HG03520 (cell line): ENCODE data around the gene CD2.

Source experiments
- ATAC-seq: cut with Tn5 transposase; IDR thresholded peaks from one replicate; pipeline ENCODE4 v1.9.1; 2021; ENCODE audit warnings: mild to moderate bottlenecking, moderate library complexity; ENCODE audit not compliant: unreplicated experiment

CD2 gene

GRCh38 chr1:116754198-116754977 lies at the start of gene CD2:
Gene CD2, plus strand, starts transcription at chr1:116754430. Its CDS starts 63 bp downstream, at chr1:116754493.
- ATAC-seq, result no peak

DNA sequence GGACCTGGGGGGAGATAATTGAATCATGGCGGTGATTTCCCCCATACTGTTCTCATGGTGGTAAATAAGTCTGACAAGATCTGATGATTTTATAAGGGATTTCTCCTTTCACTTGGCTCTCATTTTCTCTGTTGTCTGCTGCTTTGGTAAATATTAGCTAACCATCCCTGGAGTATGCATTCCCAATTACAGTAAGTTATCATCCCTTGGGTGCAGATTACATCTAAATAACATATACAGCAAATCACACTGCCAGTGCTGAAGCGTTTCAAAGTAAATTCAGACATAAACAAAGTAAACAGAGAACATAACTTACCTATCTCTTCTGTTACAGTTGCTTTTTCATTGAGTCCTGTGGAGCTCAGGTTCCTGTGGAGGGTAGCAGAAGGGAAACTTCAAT lies 48.1 kb upstream of the CD2 start:
- ATAC-seq, result no peak

DNA sequence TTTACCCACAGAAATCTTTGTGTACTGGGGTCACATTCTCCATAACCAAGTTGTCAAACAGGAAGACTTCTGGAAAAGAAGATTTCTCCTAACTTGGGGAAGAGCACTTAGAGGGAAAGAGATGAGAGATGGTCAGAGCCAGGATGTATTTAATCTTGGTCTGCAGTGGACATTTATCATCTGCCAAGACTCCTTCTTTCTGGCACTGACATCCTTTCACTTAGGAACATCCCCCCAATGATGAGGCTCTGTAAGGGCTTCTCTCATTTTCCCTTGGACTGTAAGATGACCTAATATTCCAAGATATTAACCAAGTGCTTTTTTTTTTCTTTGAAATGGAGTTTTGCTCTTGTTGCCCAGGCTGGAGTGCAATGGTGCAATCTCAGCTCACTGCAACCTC lies 47.4 kb upstream of the CD2 start:
- no peak for ATAC-seq

DNA sequence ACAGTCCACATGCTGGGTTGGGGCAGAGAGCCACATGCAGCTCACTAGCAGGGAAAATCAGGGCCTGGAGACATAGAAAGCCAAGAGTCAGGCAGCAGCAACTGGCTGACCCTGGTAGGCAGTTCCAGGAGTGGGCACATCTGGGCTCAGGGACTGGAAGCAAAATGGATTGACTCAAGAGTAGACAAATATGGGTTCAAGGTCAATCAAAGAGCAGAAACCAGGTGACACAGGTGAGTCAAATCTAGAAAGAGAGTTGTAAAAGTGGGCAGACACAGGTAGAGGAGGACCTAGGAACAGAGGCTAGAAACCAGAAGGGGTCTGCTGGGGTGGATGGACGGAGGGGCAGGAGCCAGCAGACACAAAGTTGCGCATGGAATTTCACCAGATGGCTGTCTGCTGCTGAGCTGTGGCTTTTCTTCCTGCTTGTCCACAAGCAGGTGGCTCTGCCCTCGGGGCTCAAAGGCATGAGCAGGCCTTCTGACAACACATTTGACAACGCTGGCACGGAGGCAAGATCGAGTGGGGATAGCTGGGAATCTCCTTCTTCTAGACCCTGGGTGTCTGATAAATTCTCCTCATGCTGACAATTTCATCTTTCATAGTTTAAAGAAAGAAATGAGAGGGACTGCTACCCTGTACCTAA lies 45.9 kb upstream of the CD2 start:
- ATAC-seq, result no peak

- no peak for ATAC-seq
Observed at GRCh38 chr1:116709666-116710167, 44.5 kb upstream of the CD2 start.

DNA sequence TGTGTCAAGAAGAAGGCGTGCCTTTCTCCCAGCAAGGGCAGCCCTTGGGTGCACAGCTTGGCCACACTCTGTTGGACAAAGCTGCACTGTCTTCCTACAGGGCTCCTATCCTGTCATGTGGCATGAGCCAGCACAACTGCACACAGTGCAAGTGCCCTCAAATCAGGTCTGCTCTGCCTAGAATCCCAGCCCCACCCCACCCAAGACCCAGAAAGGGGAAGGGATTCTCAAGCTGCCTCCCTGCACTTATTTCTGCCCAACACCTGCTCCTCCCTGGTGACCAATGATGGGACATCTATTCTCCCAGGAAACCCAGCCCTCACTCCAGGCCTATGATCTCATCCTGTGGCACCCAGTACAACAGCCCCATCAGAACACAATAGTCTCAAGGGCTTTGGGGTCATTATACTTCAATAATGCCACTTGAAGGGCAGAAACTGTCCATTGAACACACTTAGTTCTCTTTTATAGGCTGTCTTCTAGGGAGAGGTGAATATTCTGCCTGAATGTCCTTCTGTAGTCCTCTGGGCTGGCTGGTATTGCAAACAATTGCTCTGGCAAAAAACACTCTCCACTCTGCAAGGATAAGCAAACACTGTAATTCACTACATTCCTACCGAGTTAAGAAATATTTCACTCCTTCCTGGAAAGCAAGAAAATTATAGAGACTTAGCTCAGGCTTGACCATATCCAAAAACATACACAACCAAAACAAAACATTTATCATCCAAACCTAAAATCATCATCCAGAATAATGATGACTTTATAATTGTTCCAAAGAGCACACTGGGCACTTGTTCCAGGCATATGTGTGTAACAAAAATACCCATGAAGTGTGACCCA lies 43.6 kb upstream of the CD2 start:
- no peak for ATAC-seq

GRCh38 chr1:116711263-116711840 lies 42.9 kb upstream of the CD2 start:
- ATAC-seq, result no peak

- ATAC-seq, result no peak
Observed at GRCh38 chr1:116712510-116712909, 41.7 kb upstream of the CD2 start.

DNA sequence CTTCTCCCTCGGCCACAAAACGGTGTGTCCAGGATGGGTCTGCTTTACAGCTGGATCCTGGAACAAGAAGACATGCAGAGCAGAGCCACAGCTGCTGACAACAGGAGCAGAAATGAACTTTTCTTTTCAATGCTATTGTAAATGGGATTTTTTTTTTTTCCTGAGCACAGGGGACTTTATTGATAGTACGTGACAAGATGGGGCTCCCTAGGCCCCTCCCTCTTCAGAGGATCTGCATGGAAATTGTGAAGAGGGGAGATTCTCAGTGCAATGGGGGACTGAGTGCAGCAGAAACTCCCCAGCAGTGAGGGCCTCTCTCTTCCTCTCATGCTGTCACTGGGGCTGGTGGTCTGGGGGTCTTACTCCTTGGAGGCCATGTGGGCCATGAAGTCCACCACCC lies 40.8 kb upstream of the CD2 start:
- ATAC-seq, result no peak

DNA sequence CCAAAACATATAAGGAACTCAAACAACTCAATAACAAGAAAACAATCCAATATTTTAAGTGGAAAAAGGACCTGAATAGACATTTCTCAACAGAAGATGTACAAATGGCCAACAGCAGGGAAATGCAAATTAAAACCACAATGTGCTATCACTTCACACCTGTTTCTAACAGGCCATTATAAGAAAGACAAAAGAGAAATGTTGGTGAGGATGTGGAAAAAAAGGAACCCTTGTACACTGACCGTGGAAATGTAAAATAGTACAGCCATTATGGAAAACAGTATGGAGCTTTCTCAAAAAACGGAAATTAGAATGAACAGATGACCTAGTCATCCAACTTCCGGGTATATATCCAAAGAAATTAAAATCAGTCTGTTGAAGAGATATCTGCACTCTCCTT lies 37.8 kb upstream of the CD2 start:
- no peak for ATAC-seq

DNA sequence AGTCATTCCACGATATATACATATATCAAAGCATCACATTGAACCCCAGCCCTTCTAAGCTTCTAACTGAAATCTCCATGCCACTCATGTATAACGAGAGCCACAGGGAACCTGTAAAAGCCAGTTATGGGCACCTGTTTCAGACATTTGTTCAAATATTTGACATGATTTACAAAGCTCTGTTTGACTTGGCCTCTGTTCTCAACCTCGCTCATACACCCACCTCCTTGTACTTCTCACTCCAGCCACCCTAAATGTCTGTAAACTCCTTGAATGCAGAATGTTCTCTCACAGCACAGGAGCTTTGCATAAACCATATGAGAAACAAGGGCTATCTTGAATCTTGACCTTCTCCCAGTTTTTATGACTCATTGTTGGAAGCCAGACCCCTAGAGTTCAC lies 36.9 kb upstream of the CD2 start:
- no peak for ATAC-seq

GRCh38 chr1:116720364-116721038 lies 33.7 kb upstream of the CD2 start:
- ATAC-seq, result no peak

DNA sequence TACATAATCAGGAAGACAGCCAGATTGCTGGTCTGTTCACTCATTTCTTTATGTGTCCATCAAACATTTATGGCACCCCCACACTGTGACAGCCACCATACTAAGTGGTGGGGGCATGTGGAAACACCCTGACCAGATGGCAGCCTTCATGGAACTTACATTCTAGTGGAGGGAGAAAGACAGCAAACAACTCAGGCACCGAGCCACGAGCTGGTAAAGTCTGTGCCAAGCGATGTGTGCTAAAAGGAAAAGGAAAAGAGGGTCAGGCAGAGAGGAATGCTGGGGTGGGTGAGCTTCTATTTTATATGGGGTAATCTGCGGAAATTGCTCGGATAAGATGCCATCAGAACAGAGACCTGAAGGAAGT lies 33.2 kb upstream of the CD2 start:
- ATAC-seq, result no peak

GRCh38 chr1:116721451-116722007 lies 32.7 kb upstream of the CD2 start:
- ATAC-seq, result no peak

DNA sequence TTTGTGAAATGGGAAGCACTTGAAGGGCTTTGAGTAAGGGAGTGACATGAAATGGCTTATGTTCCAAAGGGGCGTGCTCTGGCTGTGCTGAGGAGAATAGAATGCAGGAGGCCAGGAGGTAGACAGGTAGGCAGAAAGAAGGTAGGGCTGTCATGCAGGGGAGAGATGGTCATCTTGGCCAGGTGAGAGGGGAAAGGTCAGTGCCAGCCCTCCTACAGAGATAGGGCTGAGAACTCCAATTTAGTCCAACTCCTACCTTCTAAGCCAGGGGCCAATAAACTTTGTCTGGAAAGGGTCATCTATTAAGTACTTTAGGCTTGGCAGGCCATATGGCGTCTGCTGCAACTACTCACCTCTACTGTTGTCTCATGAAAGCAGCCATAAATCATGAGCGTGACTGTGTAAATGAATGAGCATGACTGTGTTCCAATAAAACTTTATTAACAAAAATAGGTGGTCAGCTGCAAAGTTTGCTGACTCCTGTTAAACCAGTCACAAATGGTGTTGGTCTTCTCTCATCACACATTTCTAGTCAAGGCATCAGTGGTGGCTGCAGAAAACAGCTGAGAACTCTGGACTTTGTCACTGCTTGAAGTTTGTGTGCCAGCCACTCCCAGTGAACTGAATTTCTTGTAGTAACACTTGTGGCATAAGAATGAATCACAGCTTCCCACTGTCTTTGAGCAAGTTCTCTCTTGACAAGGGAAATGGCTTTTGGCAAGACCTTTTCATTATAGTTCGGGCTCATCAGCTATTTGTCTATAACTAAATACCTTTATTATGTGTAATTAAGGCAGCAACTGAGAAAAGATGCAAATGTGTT lies 32.0 kb upstream of the CD2 start:
- no peak for ATAC-seq

GRCh38 chr1:116724765-116725375 lies 29.4 kb upstream of the CD2 start:
- ATAC-seq, result no peak

DNA sequence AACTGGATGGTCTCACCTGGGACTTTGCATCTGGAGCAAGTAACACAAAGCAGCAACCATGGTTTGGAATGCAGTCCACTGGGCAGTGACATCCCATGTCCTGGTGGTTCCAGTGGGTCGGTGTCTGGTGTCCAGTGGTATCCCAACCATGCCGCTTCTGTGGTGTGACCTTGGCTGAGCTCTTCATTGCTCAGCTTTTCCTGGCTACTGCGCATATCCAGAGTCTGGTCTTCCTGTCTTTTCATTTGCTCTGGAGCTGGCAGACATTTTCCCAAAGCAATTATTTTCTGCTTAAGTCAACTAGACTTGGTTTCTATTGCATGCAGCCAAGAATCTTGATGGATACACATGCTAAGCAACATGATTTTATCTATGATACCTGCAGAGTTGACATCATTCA lies 28.4 kb upstream of the CD2 start:
- no peak for ATAC-seq

DNA sequence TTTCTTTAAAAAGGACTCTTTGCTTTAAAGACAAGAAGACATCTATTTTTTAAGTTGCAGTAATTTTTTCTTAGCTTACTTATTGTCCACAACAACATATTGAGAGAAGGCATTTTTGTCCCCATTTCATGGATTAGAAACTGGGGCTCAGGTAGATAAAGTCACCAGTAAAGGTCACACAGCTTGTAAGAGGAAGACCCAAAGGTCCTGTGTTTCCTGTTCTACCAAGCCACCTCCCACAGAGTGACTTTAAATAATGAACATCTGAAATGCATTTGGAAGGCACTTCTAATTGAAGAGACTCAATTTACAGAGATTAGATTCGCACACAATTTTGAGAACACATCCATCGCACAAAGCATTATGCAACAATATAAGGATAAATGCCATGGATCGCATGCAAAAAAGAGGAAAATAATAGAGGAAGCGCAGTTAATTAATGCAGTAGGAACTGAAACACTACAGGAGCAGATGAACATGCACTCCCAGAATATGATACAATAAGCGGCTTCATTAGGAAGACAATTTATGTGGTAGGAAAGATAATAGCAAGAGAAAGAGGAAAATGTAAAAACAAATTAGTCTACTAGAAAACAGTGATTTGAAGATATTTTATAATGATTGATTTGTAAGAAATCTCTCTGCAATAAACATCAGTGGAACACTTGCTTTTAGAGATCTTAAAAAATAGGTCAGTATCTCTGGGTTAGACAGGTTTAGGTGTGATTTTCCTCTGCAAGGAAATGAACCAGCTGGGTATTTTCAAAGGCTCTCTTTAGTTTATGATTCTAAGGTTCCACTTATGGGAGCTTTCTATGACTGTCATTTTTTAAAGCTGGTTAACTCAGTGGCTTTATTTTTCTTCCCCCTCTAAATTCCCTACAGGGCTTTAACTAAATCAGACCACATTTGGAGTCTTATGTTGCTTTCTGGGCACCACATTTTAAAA lies 27.1 kb upstream of the CD2 start:
- ATAC-seq, result no peak
